Ramos (cell line): ENCODE results near the gene PDCD1LG2.

ENCODE experiments used
- in situ Hi-C: fragments of 300-500 bp; cut with MboI; formaldehyde crosslinking; loops from one replicate; pipeline ENCODE4 v1.14.3; 2022; ENCODE audit warnings: low sequenced_read_pairs; ENCODE audit not compliant: unreplicated experiment

Gene PDCD1LG2

DNA sequence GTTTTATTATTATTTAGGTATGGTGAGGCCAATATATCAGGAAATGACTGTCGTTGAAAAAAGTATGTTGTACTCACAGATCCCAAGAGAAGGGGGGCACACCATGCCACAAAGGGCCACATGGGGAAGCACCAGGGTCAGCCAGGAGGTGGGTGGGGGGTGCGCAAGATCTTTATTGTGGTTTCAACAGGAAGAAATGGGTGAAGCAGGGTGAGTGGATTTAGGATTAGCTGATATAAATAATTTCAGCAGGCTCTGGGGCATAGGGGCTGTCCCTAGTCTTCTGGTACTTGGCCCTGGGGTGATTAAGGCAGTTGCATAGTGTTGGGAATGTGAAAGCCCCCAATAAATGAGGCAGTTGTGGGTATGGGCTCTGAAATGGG, 8.6 kb downstream of the PDCD1LG2 start:
- in situ Hi-C loops, result no loop called here

DNA sequence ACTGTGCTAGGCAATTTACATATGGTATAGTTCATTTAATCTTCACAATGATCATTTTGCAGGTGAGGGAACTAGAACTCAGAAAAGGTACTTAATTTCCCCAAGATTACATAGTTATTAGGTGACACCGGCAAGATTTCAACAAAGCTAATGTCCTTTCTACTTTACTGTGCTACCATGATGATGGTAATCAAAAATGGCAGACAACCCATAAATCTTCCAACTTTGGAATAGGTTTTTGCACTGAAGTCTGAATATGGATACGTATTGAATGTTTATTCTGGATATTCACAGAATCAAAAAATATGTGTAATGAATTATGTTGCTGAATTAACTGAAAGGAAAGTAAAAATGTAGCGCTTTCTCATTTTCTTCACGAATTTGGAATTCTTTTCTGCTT, 13.8 kb downstream of the PDCD1LG2 start:
- in situ Hi-C loops, result no loop called here

DNA sequence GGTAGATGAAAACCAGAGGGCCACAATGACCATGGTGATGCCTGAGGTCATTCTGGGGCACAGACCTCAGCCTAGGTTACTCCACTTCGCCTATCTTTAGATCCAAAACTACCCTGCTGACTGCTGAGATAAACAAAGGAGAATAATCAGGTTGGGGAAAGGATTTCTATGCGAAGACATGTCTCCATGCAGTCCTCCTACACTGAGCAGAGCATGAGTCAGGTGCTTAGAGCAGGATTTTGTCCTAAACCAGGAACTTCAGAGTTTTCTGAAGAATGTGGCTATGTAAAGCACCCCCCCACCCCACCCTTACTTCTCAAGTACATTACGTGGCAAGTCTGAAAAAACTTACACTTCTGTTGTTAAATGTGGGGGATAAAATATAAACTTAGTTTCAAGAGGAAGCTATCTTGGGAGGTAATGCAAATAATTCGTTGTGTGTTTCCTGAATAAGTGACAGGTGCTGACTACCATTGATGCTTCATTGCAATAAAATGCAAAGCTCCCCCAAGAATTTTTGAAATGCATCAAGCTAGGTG, 19.4 kb downstream of the PDCD1LG2 start:
- in situ Hi-C loops, result no loop called here

DNA sequence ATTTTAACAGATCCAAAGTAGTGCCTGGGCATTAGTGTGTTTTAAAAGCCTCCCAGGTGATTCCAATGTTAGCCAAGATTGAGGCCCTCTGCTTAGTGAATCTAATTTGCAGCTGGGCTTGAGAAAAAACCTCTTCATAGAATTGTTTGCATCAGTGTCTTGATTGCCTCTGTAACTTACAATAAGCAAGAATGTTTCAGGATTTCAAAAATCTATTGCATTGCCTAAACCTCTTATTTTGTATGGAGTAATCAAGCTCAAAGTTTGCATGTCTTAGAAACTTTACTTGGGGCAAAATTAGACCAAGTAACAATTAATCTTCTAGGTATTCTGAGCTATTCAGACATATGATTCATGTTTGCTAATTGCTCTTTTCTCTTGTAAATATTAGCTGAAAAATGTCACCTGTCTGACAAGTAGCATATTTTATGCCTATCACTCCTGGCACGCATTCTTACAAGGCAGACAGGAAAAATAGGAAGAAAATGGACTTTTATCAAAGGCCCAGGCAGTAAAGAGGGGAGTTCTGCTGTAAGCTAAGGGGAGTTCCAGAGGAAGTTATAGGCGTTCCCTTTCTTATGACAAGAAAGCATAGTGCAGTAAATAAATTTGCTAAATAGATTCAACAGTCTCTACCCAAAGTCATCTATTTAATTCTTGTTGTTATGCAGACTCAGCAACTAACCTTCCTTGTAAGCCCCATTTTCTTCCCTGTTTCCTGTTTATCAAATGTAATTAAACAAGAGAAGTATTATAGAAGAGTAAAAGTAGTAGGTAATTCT, 21.0 kb downstream of the PDCD1LG2 start:
- in situ Hi-C loops, result no loop called here

DNA sequence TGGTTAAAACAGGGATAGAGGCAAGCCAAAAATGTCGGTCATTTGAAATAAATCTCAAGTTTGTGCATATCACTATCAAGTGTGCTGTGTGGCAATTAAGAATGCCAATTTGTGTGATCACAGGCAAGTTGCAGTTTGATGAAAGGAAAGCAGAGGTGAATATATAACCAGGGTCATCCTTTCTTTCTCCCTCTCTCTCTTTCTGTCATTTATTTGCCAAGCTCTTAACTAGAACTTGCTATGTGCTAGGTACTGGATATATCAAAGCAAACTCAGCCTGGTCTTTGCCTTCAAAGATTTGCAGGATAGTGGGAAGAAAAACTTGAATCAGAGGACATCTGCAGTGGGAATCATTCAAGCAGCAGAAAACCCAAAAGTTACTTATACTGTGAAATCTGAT, 22.0 kb downstream of the PDCD1LG2 start:
- in situ Hi-C loops, result no loop called here

DNA sequence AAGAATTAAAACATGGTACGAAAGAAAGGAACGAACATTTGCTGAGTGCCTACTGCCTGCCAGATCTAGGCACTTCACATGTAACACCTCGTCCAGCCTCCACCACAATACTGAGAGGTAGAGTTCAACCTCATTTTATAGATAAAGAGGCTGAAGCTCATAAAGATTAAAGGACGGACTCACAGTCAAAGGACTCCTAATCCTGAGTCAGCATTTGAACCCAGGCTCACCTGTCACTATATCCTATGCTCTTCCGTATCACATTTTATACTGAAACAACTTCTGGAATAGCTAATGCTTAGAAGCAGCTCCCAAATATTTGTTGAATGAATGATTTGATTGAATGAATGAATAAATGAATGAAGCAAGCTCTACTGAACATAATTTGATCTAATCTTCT, 22.5 kb downstream of the PDCD1LG2 start:
- in situ Hi-C loops, result no loop called here

DNA sequence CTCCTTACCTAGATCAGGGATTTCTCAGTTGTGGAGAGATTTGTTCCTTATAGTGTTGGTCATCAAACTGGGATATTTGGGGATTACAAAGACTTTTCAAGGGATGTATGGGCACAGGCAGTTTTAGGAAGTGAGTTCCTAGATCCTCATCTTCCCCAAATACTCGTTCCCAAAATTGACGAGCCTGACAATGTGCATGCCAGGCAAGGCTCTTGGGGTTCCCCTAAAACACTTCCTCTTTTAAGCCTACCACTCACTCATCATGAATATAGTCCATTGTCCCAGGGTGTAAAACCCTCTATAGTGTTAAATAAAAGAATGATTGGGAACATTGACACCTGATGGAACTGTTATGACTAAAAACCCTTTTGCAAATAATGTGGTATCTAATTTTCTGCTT, 26.4 kb downstream of the PDCD1LG2 start:
- in situ Hi-C loops, result no loop called here

DNA sequence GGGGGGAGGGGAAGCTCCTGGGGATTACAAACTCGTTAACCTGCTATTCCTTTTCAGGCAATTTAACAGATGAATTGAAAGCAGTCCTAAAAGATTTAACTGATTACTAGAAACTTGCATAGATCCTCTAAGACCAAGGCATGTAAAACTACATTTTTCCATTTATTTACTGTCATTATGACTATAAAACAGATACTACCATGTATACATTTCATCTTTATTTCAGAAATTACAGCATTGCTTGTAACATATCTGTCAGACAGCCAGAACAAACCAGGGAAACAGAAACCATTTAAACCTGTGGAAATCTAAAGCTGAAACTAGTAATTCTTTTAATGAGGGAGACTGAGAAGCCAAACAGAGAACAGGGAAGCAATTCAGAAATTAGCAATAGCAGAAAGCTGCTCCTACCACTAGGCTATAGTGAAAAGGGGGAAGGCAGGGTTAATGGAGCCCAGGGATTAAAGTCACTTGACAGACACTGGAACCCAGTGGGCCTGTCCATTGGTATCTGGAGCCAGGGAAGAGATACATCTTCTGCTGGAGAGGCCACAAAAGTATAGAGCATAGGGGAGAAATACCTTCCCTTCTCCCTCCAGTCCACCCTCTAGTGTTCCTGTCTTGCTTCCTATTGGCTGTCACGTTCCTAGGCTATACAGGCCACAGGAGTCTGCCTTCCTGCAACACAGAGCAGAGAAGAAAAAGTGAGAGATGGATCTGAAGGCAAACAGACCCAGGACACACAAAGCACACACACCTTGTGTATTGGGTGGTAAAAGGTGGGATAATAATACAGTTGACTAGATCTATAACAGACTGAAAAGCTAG, 33.8 kb downstream of the PDCD1LG2 start:
- in situ Hi-C loops, result no loop called here

DNA sequence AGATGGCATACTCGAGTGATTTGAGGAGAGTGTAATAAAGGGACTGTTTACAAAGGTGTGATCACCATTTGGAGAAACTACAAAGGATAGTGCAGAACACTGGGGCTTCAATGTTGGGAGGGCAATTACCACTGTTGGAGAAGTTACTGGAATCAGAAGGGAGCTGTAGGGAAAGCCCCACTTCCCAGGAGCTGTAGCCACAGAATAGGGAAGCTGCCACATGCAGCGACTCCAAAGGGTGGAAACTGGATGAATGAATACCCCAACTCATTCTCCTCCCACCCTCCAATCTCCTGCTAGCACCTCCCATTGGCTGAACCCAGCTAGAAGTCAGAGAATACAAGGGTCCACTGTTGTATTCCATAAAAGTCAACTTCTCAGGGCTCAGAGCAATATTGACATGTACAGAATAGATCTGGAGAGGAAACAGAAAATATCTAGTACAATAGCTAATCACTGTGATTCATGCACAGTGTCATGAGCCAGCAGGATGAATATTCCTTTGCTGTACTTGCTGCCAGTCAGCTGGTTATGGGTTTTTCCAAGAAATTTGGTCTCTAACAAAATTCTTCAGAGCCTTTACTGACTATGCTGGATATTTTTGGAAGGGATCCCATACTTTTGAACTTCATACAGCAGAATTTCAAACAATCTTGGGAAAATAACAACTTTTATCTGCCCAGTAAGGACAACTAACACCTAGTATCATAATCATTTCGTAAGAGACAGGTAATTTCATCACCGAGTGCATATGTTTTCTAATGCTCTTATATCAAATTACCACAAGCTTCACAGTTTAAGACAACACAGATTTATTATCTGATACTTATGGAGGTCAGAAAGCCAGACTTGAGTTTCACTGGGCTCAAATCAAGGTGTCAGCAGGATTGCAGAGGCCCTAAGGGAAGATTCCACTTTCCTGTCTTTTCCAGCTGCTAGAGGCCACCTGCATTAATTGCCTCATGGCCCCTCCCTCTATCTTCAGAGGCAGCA, 39.6 kb downstream of the PDCD1LG2 start:
- in situ Hi-C loops, result no loop called here

DNA sequence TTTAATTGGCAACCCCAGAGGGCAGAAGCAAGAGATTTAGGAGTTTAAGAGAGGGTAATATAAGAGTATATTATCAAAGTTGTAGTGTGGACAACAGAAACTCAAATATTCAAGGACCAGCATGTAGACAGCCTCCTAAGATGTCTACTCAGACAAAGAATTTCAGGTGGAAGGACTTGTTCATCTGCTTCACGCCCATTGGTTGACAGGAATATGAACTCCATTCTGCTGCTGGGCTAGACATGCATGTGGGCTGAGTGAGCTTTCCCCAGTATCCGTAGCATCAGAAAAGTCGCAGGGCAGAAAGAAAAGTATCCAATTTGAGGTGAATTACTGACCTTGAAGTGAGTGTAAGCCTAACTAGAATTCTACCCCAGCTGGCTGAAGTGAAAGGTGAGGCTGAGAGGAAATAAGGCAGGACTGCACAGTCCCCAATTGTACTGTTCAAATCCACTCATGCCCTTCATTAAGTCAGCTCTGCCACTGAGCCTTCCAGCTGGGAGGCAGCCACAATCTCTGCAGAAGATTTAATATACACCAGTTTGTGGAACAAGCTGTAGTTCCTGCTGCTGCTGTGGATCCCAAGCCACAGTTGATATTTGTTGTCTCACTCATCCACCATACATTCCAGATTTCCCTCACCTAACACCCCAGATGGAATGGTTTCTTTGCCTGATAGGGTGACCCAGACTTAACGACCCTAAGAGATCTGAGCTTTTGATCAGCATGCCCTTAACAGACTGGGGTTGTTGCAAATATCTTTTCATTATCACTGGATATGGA, 41.2 kb downstream of the PDCD1LG2 start:
- in situ Hi-C loops, result no loop called here

DNA sequence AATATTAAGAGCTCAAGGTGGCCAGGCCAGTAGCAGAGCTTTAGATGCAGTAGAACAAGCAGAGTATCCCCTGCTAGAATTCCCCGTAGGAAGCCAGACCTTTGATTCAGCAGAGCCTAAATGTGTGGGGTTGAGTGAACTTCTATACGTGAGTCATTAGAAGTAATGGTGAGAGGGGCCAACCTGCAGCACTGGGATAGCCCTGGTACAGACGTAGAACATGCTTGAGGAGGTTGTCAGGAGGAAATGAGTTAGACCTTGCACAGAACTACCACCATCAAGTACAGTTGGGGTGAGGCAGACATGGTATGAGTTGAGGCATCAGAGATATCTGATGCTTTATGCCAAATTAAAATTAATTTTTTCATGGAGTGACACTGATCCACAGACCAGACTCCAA, 42.0 kb downstream of the PDCD1LG2 start:
- in situ Hi-C loops, result no loop called here

DNA sequence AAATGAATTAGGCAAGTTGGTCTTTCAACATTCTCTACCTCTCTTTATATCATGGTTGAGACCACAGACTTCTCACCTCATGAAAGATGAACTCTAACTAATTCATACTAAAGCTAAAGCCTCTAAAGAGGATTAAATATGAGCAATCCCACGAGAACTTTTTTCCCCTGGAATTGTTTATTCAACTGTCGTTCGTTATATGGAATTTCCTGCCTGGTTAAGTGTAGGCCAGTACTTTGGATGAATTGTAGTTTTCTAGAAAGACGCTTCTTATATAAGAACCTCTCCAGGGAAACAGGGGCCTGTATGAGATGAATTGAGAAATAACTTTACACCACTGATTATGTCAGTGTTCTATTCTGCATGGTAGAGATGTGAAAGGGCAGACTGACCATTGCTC, 42.9 kb downstream of the PDCD1LG2 start:
- in situ Hi-C loops, result no loop called here

DNA sequence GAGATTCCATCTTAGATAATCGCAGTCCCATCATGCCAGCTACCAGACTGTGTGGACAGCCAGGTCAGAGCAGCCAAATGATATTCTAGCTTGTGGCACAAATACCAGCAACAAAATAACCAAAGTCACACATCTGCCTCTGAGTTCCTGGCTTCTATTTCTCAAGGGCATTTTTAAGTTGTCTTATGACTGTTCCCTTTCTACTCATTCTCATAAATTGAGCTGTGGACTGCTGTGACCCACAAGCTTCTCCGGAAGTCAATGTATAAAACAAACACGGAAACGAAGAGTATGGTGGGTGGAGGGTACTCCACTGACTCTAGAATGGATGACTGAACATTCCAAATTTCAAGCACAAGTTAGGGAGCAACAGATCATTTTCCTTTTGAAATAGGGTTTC, 43.9 kb downstream of the PDCD1LG2 start:
- in situ Hi-C loops, result no loop called here

DNA sequence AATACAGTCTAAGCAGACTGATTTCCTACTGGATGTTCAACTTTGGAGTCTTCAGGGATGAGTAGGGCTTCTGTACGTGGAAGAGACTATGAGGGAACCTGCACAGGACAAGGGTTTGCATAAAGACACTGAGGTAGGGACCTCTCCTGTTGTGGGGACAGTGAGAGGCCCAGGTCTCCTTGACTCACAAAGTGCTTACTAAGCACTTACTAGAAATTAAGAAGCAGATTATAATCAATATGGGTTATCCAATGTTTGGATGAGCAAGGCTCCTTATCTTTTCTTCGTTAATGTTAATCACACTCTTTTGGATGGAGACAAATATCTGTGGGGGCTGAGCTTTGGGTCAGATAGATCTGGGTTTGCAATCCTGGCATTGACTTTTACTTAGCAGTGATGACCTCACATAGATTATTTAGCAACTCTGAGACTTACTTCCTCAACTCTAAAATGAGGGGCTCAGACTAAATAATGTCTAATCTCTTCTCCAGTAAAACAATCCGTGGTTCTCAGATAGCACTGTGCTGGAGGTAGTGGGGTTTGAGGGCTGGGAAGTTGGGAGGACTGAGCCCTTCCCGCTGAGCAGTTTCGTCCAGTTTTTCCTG, 45.9 kb downstream of the PDCD1LG2 start:
- in situ Hi-C loops, result no loop called here

DNA sequence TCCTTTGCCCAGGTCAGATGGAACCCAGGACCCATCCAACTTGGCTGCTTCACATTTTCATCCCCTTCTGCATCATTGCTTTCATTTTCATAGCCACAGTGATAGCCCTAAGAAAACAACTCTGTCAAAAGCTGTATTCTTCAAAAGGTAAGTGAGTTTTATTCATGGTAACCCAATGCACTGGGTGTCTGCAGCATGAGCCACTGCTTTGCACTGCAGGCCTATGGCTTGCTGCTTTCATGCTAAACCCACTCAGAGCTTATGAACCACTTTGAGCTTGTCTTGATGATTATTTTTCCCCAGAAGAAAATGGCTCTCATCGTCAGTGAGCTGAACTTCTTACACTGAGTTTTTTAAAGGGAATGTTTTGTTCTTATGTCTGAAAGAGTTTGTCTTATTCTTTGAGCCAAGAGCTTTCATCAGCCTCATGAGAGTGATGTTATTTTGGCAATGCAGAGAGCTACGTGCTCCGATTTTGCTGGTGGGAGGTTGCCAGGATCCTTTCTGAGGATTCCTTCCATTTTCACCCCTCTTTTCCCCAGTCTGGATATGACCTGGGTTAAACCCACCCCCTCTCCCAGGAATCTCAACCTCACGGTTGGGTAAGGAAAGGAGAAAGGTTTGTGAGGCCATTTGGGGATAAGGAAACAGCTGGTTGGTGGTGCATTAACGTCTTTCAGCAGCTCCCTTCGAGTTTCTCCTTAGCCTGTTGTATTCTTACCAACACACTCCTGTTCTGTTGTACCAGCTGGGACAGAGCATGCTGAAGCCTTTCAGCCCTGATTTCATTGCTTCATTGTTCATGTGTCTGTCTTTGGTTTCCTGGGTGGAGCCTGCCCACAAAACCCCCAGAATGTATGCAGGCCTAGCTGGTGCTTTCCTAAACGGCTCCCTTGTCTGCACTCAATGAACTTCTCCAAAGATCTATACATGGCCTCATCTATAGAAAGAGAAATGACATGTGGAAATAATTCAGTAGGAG, 47.6 kb downstream of the PDCD1LG2 start:
- in situ Hi-C loops, result no loop called here

DNA sequence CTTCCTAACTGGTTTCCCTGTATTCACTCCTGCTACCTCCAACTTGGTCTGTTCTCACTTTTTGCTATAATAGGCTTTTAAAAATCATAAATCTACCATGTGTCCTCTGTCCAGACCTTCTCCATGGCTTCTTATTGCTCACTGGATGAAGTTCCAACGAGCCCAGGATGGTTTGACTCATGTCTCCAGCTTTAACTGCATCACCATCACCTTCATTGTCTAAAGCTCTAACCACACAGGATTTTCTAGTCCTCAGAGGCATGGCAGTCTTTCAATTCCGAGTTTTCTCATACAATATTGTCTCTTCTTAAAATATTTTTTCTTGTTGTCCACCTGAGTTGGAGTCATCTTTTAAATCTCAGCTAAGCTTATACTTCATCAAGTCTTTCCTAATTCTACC, 49.3 kb downstream of the PDCD1LG2 start:
- in situ Hi-C loops, result no loop called here

DNA sequence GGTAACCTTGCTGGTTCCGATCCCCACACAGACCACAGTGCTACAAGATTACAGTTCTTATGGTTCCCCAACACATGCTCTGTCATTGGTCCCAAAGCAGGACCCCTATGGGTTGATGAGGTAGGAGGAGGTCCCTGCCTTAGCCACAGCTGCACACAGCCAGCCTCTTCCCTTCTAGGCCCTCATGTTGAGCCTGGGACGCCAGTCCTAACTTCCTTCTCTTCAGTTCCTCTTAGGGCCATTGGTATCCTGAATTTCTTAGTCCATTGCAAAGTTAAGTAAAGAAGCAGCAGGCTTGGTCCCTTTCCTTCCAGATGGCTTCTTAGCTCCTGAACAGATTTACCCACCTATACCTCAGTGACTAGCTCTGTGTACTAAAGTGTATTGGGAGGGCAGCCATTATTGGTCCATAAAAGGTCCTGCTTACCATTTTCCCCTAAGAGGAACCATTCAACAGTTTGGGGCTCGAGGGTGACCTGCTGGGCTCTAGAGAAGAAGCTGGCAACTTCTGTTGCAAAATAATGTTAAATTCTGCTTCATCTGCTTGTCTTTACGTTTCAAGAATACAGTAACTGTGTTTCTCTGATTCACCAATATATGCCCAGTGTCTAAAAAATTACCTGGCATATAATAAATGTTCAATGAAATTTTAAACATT, 50.2 kb downstream of the PDCD1LG2 start:
- in situ Hi-C loops, result no loop called here
